DND-41 (cell line): ENCODE data around the gene OR10G7.

Experiments used
- CTCF ChIP-seq: IDR thresholded peaks from 2 replicates; pipeline ENCODE4 v1.5.1; 2012; ENCODE audit warnings: borderline replicate concordance, low read length, moderate library complexity, mild to moderate bottlenecking; ENCODE audit not compliant: poor library complexity, severe bottlenecking; ENCODE audit errors: extremely low read depth
- EZH2 ChIP-seq: IDR thresholded peaks from 3 replicates; pipeline ENCODE4 v1.6.1; 2012; ENCODE audit warnings: borderline replicate concordance, low read depth, mild to moderate bottlenecking, moderate library complexity, low read length, inconsistent platforms; ENCODE audit not compliant: severe bottlenecking

DNA sequence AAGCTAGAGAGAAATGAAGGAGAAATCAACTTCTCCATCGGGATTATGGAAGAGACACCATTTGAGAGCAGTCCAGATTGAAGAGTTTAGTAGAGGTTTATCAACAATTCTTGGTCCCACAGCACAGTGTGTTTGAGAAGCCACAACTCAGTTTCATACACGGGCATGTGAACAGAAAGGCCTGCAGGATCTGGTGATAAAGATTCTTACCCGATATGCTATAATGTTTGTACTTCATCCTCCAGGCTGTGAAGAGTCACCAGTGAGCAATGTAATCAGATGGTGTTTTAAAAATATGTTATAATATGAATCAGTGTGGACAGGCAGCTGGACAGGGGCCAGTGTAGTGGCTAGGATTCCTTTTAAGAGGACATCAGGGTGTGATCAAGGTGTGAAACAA lies 44.5 kb upstream of the OR10G7 start:
- no peak for TF ChIP-seq CTCF
- no peak for TF ChIP-seq EZH2
